HG03108 (cell line): ENCODE measurements around the gene FASLG.
"Not testable (repeated sequence)": the region's sequence is repeated elsewhere in the genome, so short reads cannot be mapped to it uniquely, and the experiment has no call there.

ENCODE experiments used
- ATAC-seq: cut with Tn5 transposase; IDR thresholded peaks from one replicate; pipeline ENCODE4 v1.9.1; 2021; ENCODE audit warnings: moderate library complexity; ENCODE audit not compliant: unreplicated experiment

Gene FASLG

GRCh38 chr1:172679000-172679772, 20.3 kb downstream of the FASLG start:
- no peak for ATAC-seq

- no peak for ATAC-seq
Observed at GRCh38 chr1:172680244-172680643, 21.3 kb downstream of the FASLG start.

GRCh38 chr1:172680733-172681275, 21.9 kb downstream of the FASLG start:
- ATAC-seq: no peak

GRCh38 chr1:172682812-172683211, 23.9 kb downstream of the FASLG start:
- no peak for ATAC-seq

- ATAC-seq: no peak
Observed at GRCh38 chr1:172686143-172686542, 27.2 kb downstream of the FASLG start.

- ATAC-seq: not testable (repeated sequence)
Observed at GRCh38 chr1:172688428-172689085, 29.7 kb downstream of the FASLG start.

GRCh38 chr1:172690925-172691324, 32.0 kb downstream of the FASLG start:
- ATAC-seq: not testable (repeated sequence)

- no peak for ATAC-seq
Observed at GRCh38 chr1:172697534-172698002, 38.7 kb downstream of the FASLG start.

- ATAC-seq: no peak
Observed at GRCh38 chr1:172698224-172698623, 39.3 kb downstream of the FASLG start.

- ATAC-seq: peak; percentile 80
Observed at GRCh38 chr1:172699111-172699510, 40.2 kb downstream of the FASLG start.

- ATAC-seq: no peak
Observed at GRCh38 chr1:172699695-172700227, 40.9 kb downstream of the FASLG start.

GRCh38 chr1:172700556-172700955, 41.7 kb downstream of the FASLG start:
- no peak for ATAC-seq

GRCh38 chr1:172704001-172704400, 45.1 kb downstream of the FASLG start:
- ATAC-seq: no peak

- no peak for ATAC-seq
Observed at GRCh38 chr1:172704420-172705210, 45.7 kb downstream of the FASLG start.

- ATAC-seq: no peak
Observed at GRCh38 chr1:172708452-172708851, 49.5 kb downstream of the FASLG start.

GRCh38 chr1:172711558-172711957, 52.7 kb downstream of the FASLG start:
- no peak for ATAC-seq

GRCh38 chr1:172713466-172713865, 54.6 kb downstream of the FASLG start:
- no peak for ATAC-seq
